ENCODE results near the gene PPP1R16B.
A peak's percentile ranks its signal among the peaks of the same experiment; 100 is the strongest.

Gene PPP1R16B

GRCh38 chr20:38896009-38896594 is 90.6 kb downstream of the PPP1R16B start:
- no peak for DNase-seq (ENCODE audit: low read depth)

- DNase-seq (ENCODE audit: low read depth), result no peak
These were observed 91.8 kb downstream of the PPP1R16B start for GRCh38 chr20:38897267-38897666.

GRCh38 chr20:38900606-38901005 is 95.1 kb downstream of the PPP1R16B start:
- no peak for DNase-seq (ENCODE audit: low read depth)

- DNase-seq (ENCODE audit: low read depth), result no peak
These were observed 97.1 kb downstream of the PPP1R16B start for GRCh38 chr20:38902601-38903000.

GRCh38 chr20:38903335-38903734 is 97.8 kb downstream of the PPP1R16B start:
- DNase-seq (ENCODE audit: low read depth), result no peak

- no peak for DNase-seq (ENCODE audit: low read depth)
These were observed 99.9 kb downstream of the PPP1R16B start for GRCh38 chr20:38905375-38905774.

- DNase-seq (ENCODE audit: low read depth), result no peak
These were observed 102.6 kb downstream of the PPP1R16B start for GRCh38 chr20:38907918-38908677.

- DNase-seq (ENCODE audit: low read depth), result no peak
These were observed 109.9 kb downstream of the PPP1R16B start for GRCh38 chr20:38915355-38915754.

GRCh38 chr20:38917657-38918056 is 112.2 kb downstream of the PPP1R16B start:
- no peak for DNase-seq (ENCODE audit: low read depth)

- DNase-seq (ENCODE audit: low read depth), result no peak
These were observed 112.7 kb downstream of the PPP1R16B start for GRCh38 chr20:38918172-38918571.

GRCh38 chr20:38919683-38920082 is 114.2 kb downstream of the PPP1R16B start:
- no peak for DNase-seq (ENCODE audit: low read depth)

- DNase-seq (ENCODE audit: low read depth), result no peak
These were observed 114.9 kb downstream of the PPP1R16B start for GRCh38 chr20:38920411-38920810.

GRCh38 chr20:38920851-38921250 is 115.4 kb downstream of the PPP1R16B start:
- DNase-seq (ENCODE audit: low read depth), result no peak

- no peak for DNase-seq (ENCODE audit: low read depth)
These were observed 119.2 kb downstream of the PPP1R16B start for GRCh38 chr20:38924718-38925117.

GRCh38 chr20:38926142-38926933 is 120.8 kb downstream of the PPP1R16B start, which contains the start of gene FAM83D:
FAM83D (plus strand) TSS chr20:38926417; CDS start chr20:38926443, 26 bp downstream.
- DNase-seq (ENCODE audit: low read depth), result peak; percentile 86

GRCh38 chr20:38926934-38927616 is 121.6 kb downstream of the PPP1R16B start:
- DNase-seq (ENCODE audit: low read depth), result no peak

GRCh38 chr20:38927902-38928578 is 122.5 kb downstream of the PPP1R16B start:
- DNase-seq (ENCODE audit: low read depth), result no peak

- no peak for DNase-seq (ENCODE audit: low read depth)
These were observed 124.7 kb downstream of the PPP1R16B start for GRCh38 chr20:38930242-38930569.

- DNase-seq (ENCODE audit: low read depth), result no peak
These were observed 126.5 kb downstream of the PPP1R16B start for GRCh38 chr20:38931984-38932383.

- no peak for DNase-seq (ENCODE audit: low read depth)
These were observed 127.1 kb downstream of the PPP1R16B start for GRCh38 chr20:38932457-38933120.

- DNase-seq (ENCODE audit: low read depth), result no peak
These were observed 129.0 kb downstream of the PPP1R16B start for GRCh38 chr20:38934530-38934929.

Data from stimulated activated CD8-positive, alpha-beta memory T cell treated with anti-CD3 and anti-CD28 coated beads, Interleukin-12 subunit alpha, Interleukin-12 subunit beta, amount 100 ng/mL, for 1 hour (primary cell).